Colonic mucosa (tissue), 4 donors: Measurements from ENCODE around the gene RUFY4. TPM values are rescaled to one million over a fixed set of nuclear protein-coding genes. Genes with fewer than 3 reads are reported as not detected.

Source experiments
- DNase-seq: peaks from one replicate; pipeline ENCODE4 v3.0.0-alpha.2; 2020
- H3K27ac ChIP-seq: fragments of 200-600 bp; one replicate; pipeline ENCODE4 v1.8.0; 2021
- H3K27me3 ChIP-seq: fragments of 200-600 bp; one replicate; pipeline ENCODE4 v1.8.0; 2021
- H3K36me3 ChIP-seq: fragments of 200-600 bp; one replicate; pipeline ENCODE4 v1.8.0; 2021
- H3K4me1 ChIP-seq: fragments of 200-600 bp; one replicate; pipeline ENCODE4 v1.8.0; 2021; ENCODE audit warnings: mild to moderate bottlenecking
- H3K4me3 ChIP-seq: fragments of 200-600 bp; one replicate; pipeline ENCODE4 v1.8.0; 2021
- H3K9ac ChIP-seq, 2 donors: one replicate each; pipeline ENCODE4 v1.7.0; 2013; ENCODE audit warnings: control low read depth in 2 of 2, low read depth in 2 of 2, low read length in 2 of 2
- H3K9me3 ChIP-seq: fragments of 200-600 bp; one replicate; pipeline ENCODE4 v1.8.0; 2021
- intact Hi-C: fragments of 100-400 bp; cut with DNase I; formaldehyde crosslinking; loops from one replicate; pipeline ENCODE4 v1.14.1; 2022
- total RNA-seq, 2 donors: library from RNA; stranded (reverse); fragmentation: NEBNext Ultra II Directional in 1 of 2; extraction: Animal tissue kit (Norgen Biotek cat#: 25700) in 1 of 2; gene quantifications; one replicate each; pipeline ENCODE4 v1.2.1, GENCODE V29; 2021
- TF ChIP-seq, protein P1 (sequence below): fragments of 200-600 bp; IDR thresholded peaks from one replicate; pipeline ENCODE4 v1.8.0; 2022; ENCODE audit warnings: antibody characterized with exemption, mild to moderate bottlenecking
- donor health status: healthy.
- donor health status: DM: no; HTN: no; CAD: no.
- donor health status: DM: no; HTN: no; CAD: no.

Gene RUFY4
- total RNA-seq, 2 donors from 2014 or later: not detected

DNA sequence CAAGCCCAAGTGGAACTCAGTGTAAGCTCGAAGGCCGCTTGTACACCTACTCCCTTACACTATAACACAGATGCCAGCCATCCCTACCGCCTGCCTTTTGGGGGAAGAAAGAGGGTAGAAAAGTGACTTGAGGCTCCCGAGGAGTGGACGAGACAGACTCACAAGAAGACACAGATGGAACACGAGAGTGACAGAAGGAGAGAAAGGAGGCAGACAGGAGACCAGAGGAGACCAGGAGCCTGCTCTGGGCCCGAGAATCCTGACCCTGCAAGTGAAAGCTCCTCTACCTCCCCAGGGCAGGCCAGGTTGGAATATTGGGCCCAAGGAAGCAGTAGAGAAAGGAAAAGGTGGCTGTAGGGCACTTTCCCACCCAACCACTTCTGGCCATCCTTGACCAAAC is 42.8 kb upstream of the RUFY4 start:
- intact Hi-C loops: no loop called here
- Histone ChIP-seq H3K4me1 (no peaks in the 10 kb centered on the region), H3K9ac (no peak overlapping the region), H3K36me3 (no peaks in the 10 kb centered on the region), H3K9me3 (no peaks in the 10 kb centered on the region), H3K27ac (no peak overlapping the region), H3K4me3 (no peak overlapping the region), H3K27me3 (no peaks in the 10 kb centered on the region)
- no peak for DNase-seq
- TF ChIP-seq, protein P1, sequence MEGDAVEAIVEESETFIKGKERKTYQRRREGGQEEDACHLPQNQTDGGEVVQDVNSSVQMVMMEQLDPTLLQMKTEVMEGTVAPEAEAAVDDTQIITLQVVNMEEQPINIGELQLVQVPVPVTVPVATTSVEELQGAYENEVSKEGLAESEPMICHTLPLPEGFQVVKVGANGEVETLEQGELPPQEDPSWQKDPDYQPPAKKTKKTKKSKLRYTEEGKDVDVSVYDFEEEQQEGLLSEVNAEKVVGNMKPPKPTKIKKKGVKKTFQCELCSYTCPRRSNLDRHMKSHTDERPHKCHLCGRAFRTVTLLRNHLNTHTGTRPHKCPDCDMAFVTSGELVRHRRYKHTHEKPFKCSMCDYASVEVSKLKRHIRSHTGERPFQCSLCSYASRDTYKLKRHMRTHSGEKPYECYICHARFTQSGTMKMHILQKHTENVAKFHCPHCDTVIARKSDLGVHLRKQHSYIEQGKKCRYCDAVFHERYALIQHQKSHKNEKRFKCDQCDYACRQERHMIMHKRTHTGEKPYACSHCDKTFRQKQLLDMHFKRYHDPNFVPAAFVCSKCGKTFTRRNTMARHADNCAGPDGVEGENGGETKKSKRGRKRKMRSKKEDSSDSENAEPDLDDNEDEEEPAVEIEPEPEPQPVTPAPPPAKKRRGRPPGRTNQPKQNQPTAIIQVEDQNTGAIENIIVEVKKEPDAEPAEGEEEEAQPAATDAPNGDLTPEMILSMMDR: no peak

DNA sequence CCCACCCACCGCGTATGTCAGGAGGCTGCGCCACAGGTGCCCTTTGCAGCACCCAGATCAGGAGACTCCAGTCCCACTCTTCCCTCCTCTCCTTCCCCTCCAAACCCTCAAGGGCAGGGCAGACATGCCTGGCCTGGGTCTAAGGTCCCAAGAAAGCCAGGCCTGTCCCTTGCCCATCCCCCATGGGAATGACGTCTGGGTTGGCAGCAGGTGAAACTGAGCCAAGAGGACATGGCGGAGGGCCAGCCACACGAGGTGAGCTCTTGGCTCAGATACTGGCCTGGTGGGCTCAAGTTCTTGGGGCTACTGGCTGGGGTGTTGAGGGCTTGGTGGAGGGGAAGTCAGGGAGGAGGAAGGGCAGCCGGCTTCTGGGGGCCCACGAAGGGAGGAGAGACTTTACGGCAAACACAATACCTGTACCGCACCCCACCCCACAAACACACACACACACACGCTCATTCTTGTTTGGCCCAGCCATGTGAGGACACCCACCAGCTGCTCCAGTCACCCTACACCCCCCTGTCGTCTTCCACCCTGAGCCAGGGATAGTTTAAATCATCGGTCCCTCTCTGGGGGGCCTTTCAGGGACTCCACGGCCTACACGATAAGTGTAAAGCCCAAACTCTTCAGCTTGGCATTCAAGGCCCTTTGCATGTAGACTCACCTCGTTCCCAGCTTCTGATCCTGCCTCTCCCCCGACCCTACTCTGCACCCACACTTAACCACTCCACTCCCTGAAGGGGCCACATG is 42.2 kb upstream of the RUFY4 start:
- TF ChIP-seq, protein P1: no peak
- H3K4me3 ChIP-seq: no peak overlapping the region
- H3K27ac ChIP-seq: no peak overlapping the region
- H3K9me3 ChIP-seq: no peaks in the 10 kb centered on the region
- no peak overlapping the region for H3K9ac ChIP-seq
- DNase-seq: no peak
- H3K27me3 ChIP-seq: no peaks in the 10 kb centered on the region
- H3K36me3 ChIP-seq: no peaks in the 10 kb centered on the region
- intact Hi-C loops: no loop called here
- no peaks in the 10 kb centered on the region for H3K4me1 ChIP-seq

DNA sequence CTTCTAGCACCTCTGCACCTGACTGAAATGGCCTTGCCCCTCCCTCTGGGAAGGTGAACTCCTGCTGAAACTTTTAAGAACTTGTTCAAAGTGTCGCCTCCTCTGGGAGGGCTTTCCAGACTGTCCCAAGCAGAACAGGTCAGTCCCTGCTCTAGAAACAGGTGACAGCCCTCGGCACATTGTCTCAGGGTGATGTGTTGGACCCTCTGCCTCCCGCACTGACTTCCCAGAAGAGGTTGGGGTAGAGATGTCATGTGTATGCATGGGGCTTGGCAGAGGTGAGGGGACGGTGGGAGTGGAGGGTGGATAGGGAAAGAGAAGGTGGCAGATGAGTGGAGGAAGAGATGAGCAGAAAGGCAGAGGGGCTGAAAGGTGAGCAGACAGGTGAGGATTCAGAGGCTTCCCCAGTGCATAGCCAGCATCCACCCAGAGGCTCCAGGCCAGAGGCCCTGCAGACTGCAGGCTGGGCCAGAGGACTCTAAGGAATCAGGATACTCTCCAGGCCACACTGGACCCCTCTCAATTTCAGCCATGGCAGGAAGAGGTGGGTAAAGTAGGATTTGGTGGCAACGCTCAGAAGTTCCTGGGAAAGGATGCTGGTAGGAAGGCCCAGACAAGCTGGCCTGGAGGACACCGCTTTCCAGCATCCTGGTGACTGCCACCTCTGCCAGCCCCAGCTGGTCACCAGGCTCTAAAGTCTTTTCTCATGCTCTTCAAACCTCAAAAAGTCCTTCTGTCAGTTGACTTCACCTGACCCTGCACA is 41.4 kb upstream of the RUFY4 start:
- Histone ChIP-seq H3K36me3 (no peaks in the 10 kb centered on the region), H3K9me3 (no peaks in the 10 kb centered on the region), H3K4me1 (no peaks in the 10 kb centered on the region), H3K4me3 (no peak overlapping the region), H3K27ac (no peak overlapping the region), H3K27me3 (no peaks in the 10 kb centered on the region), H3K9ac (no peak overlapping the region)
- no peak for DNase-seq
- TF ChIP-seq, protein P1: no peak
- intact Hi-C loops: no loop called here

DNA sequence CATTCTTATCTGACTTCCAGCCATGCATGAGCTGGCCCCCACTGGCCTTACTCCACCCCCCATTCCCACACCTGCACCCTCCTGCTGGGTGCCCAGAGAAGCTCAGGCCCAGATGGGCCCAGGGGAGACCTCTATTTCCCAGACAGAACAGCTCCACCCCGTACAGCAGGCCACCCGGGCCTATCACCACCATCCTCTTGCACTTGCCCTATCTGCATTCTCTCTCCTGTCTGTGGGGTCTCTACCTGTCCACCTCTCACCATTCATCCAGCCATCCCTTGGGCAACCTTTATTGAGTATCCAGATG is 40.9 kb upstream of the RUFY4 start:
- TF ChIP-seq, protein P1: no peak
- Histone ChIP-seq H3K27me3 (no peaks in the 10 kb centered on the region), H3K27ac (no peak overlapping the region), H3K4me3 (no peak overlapping the region), H3K36me3 (no peaks in the 10 kb centered on the region), H3K9ac (no peak overlapping the region), H3K4me1 (no peaks in the 10 kb centered on the region), H3K9me3 (no peaks in the 10 kb centered on the region)
- DNase-seq: no peak
- intact Hi-C loops: no loop called here

DNA sequence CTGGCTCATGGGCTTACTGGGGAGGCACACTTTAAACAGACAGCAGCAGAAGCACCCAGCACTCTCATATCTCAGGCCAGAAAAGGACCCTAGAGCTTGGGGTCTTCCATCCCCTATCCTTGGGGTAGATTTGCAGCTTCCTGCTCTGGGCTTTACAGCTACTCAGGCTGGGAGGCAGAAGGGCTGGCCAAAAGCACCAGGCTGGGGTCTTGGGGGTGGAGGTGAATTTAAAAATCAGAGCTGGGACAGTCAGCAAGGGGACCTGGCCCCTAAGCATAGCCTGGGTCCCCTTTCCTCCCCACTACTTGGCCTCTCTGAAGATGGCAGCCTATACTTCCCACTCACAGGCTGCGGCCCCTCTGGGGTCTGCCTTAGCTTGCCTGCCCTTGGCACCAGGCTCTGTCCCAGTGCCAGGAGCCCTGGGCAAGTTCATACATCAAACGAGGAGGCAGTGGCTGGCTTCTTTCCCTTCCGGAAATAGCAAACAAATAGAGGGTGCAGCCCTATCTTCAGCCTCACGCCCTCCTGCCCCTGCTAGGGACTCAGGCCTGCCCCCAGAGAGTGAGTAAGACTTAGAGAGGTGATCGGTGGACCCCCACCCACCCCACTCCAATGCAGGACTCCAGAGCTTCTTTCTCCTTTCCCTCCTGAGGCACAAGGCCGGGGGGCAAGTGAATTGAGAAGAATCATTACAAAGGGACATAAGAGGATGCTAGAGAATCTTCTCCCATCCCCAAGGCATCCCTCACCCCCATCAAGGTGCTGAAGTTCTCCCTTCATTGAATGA is 40.3 kb upstream of the RUFY4 start:
- TF ChIP-seq, protein P1: no peak
- Histone ChIP-seq H3K9me3 (no peaks in the 10 kb centered on the region), H3K27ac (no peak overlapping the region), H3K4me1 (no peaks in the 10 kb centered on the region), H3K4me3 (no peak overlapping the region), H3K9ac (no peak overlapping the region), H3K36me3 (no peaks in the 10 kb centered on the region), H3K27me3 (no peaks in the 10 kb centered on the region)
- intact Hi-C loops: no loop called here
- no peak for DNase-seq
